ENCODE results near the gene DHRS13.
"Not testable (repeated sequence)": the region's sequence is repeated elsewhere in the genome, so short reads cannot be mapped to it uniquely, and the experiment has no call there.

The DHRS13 gene

DNA sequence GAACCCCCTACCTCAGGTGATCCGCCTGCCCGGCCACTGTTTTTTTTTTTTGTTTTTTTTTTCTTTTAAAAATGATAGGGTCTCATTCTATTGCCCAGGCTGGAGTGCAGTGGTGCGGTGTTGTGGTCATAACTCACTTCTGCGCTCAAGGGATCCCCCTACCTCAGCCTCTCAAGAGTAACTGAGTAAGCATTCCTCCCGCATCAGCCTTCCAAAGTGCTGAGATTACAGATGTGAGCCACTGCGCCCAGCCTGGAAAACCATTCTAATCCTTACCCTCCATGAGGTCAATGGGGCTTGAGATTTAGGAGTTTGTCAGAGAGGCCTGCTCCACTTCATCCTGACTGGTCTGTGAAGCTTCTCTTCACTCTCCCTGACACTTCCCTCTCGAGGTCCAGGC, 35.6 kb downstream of the DHRS13 start:
- in situ Hi-C loops (cut with MboI; ENCODE audit: low pct_unique_long_range_greater_than_20kb, low sequenced_read_pairs), result no loop called here
- DNase-seq, result no peak

DNA sequence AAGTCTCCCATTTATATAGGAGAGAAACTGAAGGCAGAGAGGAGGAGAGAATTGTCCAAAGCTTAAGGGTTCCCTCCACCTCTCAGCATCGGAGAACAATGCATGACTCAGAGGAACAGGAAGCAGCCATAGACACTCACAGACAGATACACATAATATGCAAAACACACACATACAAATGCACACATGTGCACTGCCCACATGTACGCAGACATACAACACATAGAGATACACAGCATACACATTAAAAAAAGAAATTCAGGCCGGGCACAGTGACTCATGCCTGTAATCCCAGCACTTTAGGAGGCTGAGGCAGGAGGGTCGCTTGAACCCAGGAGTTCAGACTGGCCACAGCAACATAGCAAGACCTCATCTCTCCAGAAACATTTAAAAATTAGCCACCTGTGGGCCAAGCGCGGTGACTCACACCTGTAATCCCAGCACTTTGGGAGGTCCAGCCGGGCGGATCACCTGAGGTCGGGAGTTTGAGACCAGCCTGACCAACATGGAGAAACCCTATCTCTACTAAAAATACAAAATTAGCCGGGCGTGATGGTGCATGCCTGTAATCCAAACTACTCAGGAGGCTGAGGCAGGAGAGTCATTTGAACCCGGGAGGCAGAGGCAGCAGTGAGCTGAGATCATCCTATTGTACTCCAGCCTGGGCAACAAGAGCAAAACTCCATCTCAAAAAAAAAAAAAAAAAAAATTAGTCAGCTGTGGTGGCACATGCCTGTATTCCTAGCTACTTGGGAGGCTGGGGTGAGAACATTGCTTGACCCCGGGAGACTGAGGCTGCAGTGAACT, 36.7 kb downstream of the DHRS13 start:
- peak; percentile 46 for DNase-seq
- in situ Hi-C loops (cut with MboI; ENCODE audit: low pct_unique_long_range_greater_than_20kb, low sequenced_read_pairs), result no loop called here

DNA sequence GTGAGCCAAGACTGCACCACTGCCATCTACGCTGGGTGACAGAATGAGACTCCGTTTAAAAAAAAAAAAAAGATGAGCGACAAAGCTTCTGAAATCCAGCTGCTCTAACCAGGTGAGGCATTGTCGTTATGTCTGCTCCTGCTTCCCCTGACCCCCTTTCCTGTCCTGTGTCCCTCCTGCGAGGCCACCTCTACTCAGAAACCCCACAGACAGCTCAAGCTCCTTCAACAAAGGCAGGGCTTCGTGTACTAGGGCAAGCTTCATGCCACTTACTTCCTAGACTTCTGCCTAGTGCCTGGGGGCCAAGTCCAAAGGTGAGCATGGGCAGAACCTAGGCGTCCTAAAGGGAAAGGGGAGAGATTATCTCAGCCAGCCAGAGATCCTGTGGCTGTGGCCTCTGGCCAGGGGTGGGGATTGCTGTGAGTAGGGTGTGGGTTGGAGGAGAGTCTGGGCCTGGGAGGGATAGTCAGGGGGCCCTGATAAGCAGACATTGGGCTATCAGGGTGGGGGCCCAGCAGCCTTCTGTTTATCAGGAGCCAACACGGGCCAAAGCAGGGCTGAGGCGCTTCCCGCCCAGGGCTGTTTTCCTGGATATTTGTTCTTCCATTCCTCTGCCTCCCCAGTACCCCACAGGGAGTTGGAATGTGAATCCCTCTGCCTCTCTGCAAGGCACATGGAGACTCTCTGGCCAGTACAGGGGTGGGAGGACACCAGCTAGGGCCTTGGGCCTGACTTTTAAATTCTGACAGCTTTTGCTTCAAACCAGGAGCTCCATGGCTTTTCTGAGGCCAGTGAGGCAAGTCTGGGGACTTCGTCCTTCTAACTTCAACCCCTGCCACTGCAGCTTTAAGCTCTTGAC, 37.7 kb downstream of the DHRS13 start:
- no peak for DNase-seq
- in situ Hi-C loops (cut with MboI; ENCODE audit: low pct_unique_long_range_greater_than_20kb, low sequenced_read_pairs), result no loop called here

DNA sequence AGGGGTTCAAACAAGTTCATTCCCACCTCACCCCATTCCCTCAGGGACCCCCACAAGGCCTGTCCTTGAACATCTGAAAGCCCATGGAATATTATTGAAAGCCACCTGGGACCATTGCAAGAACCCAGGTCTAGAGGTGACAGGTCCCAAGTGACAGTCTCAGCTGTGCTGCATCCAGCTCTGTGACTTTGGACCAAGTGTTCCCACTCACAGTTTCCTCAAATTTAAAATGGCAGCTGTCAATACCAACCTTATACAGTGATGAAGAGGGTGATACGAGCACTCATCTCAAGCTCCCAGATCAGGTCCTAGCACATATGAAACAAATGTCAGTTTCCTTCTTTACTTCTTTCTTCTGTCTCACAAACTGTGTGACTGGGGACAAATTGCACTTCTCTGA, 38.9 kb downstream of the DHRS13 start:
- no peak for DNase-seq
- in situ Hi-C loops (cut with MboI; ENCODE audit: low pct_unique_long_range_greater_than_20kb, low sequenced_read_pairs), result no loop called here

DNA sequence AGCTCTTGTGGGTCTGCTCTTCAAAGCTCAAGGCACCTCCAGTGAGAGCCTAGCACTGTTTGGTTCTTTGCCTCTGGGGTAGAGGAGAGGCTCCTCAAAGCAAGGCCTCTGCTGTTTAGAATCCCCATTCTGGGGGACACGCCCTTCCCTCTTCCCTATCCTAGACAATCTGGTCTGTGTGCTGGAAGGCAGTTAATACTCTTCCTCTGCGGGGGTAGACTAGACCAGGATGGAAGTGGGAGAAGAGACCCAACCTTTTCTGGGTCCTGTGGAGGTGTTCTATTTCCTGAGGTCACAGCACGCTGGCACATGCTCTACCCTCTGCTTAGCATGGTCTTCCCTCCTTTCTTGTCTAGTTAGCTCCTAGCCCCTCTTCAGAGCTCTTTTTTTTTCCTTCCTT, 40.3 kb downstream of the DHRS13 start:
- no peak for DNase-seq
- in situ Hi-C loops (cut with MboI; ENCODE audit: low pct_unique_long_range_greater_than_20kb, low sequenced_read_pairs), result no loop called here

DNA sequence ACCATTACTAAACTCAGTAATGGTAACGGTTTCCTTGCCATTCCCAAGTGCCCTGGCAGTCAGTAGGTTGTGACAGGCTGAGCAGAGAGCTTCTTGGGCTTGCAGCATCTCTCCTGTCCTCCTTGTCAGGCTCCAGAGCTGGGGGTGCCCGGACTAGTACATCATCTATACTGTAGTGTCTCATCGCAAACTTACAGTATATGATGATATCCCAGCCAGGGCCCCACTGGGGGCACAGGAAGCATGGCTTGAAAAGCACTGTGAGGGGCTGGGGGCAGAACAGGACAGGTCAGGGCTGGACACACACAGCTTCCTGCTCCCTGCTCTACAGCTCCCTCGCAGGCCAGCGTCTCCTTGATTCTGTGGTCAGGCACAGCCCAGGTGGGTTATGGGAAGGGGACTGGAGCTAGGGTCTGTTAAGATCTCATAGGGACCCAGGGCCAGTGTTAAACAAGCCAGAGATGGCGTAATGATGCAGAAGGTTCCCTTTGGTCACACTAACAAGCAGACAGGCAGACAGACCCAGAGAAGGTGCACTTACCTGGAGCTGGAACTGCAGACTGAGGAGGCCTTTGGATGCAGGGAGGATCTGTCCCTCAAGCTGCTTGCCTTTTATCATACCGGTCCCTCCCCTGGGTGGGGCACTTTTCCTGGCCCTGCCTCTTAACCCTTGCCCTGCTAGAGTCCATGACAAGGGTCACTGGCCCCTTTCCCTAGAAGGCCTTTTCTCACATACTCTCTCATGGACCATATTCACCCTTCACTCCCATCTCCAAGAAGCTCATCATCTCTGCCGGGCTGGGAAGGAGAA, 41.3 kb downstream of the DHRS13 start:
- DNase-seq, result no peak
- in situ Hi-C loops (cut with MboI; ENCODE audit: low pct_unique_long_range_greater_than_20kb, low sequenced_read_pairs), result no loop called here

DNA sequence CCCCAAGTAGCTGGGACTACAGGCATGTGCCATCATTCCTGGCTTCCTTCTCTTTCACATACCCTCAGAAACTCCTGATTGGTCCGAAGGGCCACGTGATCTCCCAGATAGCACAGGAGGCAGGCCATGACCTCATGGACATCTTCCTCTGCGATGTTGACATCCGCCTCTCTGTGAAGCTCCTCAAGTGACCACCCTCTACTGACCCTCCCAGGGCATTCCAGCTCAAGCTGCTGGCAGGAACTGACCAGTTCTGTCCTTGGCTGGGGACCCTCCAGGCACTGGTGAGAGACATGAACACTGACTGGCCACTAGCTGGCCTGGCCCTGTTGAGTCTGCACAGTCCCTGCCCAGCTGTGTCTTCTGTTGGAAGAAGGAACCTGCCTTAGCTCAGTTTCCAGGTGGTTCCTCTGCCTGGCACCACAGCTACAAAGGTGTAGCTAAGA, 42.5 kb downstream of the DHRS13 start:
- in situ Hi-C loops (cut with MboI; ENCODE audit: low pct_unique_long_range_greater_than_20kb, low sequenced_read_pairs), result no loop called here

DNA sequence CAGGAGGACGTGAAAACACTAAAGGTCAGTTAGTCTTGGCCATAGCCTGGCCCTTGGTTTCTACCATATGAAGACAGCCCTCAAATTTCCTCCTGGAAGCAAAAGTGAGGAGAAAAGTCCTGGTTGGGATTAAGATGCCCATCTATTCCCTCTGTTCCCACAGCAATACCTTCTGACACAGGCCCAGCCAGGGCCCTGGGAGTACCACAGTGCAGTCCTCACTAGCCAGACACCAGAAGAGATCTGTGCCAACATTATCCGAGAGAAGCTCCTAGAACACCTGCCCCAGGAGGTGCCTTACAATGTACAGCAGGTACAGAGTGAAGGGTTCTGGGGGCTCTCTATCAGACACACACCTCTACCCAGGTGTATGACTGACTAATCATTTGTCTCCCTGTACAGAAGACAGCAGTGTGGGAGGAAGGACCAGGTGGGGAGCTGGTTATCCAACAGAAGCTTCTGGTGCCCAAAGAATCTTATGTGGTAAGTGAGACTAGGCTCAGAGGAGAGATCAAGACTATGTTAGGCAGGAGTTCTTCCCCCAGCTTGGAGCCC, 44.0 kb downstream of the DHRS13 start:
- no peak for DNase-seq
- in situ Hi-C loops (cut with MboI; ENCODE audit: low pct_unique_long_range_greater_than_20kb, low sequenced_read_pairs), result no loop called here

More for the DNA sequence above, 42.5 kb downstream of the DHRS13 start:
- DNase-seq, result no peak

DNA sequence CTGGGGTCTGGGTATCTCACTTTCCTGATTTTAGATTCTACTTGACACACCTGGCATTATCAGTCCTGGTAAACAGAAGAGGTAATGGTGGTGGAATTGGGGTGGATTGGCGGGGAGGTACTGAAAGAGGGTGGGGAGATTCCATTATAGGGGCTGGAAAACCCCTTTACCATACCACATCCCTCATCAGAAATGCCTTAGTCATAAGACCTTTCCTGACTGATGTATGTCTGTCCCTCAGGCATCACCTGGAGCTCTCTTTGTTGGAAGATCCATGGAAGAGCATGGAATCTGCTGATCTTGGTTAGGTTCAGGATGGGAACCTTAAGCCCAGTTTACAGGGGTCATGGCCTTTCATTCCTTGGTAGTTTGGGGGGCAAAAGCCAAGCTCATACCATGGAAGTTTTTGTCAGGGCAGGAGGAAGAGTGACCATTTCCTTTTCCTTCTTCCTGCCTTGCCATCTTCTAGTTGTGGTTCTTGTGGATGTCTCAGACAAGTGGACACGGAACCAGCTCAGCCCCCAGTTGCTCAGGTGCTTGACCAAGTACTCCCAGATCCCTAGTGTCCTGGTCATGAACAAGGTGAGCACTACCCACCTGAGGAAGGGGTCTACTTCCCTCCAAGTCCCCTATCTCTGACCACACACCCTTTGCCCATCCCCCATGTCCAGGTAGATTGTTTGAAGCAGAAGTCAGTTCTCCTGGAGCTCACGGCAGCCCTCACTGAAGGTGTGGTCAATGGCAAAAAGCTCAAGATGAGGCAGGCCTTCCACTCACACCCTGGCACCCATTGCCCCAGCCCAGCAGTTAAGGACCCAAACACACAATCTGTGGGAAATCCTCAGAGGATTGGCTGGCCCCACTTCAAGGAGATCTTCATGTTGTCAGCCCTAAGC, 44.7 kb downstream of the DHRS13 start:
- DNase-seq, result no peak
- in situ Hi-C loops (cut with MboI; ENCODE audit: low pct_unique_long_range_greater_than_20kb, low sequenced_read_pairs), result no loop called here

DNA sequence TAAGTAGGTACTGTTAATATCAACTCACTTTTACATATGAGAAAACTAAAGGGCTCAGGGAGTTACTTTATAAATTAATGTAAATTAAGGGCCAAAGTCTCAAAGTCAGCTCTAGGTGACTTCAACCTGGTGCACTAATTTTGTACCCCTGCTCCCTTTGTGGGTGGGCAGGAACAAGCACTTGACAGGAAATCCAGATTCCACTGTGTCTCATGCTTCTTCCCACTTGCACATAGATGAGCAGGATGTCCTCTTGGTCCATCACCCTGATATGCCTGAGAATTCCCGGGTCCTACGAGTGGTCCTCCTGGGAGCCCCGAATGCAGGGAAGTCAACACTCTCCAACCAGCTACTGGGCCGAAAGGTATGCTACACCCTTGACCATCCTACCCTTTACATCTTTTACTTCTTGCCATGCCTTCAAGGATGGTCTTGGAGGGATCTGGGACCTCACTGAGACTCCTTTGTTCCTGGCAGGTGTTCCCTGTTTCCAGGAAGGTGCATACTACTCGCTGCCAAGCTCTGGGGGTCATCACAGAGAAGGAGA, 46.8 kb downstream of the DHRS13 start:
- in situ Hi-C loops (cut with MboI; ENCODE audit: low pct_unique_long_range_greater_than_20kb, low sequenced_read_pairs), result no loop called here
- no peak for DNase-seq

DNA sequence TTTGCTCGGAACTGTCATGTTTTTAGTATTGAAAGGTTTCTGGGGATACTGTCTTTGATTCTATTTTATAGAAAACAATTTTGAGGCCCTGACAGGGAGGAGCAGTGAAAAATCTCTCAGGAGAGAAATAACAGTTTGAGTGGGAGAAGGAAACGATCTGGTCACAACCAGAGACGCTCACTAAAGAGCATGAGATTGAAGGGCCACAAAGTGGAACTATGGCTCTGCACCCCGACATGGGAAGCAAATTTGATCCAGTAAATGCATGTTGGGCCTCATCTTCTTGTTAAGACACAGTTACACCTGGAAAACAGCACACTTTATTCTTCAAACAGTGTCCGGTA, 47.6 kb downstream of the DHRS13 start:
- in situ Hi-C loops (cut with MboI; ENCODE audit: low pct_unique_long_range_greater_than_20kb, low sequenced_read_pairs), result no loop called here
- DNase-seq, result no peak

DNA sequence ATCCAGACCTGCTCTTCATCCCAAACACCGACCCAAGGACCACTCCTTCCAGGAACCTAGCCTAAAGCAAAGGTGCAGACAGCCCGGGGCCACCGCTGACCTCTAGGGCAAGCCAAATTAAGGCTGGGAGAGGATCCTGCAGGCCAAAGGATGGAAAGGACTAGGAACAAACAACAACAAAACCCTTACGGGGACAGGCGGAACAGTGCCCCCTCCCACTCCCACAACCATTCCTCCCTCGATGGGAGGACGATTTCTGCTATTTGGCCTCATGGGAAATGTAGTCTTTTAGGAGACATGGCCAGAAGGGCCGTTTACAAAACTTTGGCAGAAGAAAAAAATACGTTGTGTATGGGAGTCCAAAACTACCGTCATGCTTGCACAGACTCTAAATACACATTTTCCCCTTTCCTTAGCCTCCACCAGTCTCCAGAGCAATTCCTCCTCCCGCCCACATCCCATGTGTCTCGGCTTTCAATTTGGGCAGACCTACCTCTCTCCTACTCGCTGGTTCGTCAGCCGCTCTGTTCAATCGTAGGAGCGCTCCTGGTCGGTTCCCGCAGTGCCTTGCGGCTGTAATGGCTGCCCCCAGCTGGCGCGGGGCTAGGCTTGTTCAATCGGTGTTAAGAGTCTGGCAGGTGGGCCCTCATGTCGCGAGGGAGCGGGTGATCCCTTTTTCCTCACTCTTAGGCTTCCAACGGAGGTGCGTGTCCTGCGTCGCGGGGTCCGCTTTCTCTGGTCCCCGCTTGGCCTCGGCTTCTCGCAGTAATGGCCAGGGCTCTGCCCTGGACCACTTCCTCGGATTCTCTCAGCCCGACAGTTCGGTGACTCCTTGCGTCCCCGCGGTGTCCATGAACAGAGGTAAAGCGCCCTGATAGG, 48.2 kb downstream of the DHRS13 start, which contains the start of gene ERAL1:
Gene ERAL1 (plus strand): TSS at position 560 of the 879 bp plus-strand sequence. CDS start 19 bp downstream, at position 579.
- in situ Hi-C loops (cut with MboI; ENCODE audit: low pct_unique_long_range_greater_than_20kb, low sequenced_read_pairs), result no loop called here
- peak; percentile 89 for DNase-seq

DNA sequence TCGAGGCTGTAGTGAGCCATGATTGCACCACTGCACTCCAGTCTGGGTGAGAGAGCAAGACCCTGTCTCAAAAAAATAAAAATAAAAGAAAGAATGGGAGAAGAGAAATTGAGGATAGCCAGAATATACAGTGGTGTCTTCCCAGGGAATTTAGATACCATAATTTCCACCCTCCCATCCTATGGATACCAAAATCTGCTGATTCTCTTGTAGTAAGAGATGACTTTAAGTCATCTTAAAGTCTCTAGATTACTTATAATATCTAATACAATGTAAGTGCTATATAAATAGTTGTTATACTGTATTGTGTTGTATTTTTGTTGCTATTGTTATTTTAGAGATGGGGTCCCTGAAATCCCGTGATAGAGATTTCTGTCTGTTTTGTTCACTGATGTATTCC, 49.6 kb downstream of the DHRS13 start:
- no peak for DNase-seq
- in situ Hi-C loops (cut with MboI; ENCODE audit: low pct_unique_long_range_greater_than_20kb, low sequenced_read_pairs), result no loop called here

DNA sequence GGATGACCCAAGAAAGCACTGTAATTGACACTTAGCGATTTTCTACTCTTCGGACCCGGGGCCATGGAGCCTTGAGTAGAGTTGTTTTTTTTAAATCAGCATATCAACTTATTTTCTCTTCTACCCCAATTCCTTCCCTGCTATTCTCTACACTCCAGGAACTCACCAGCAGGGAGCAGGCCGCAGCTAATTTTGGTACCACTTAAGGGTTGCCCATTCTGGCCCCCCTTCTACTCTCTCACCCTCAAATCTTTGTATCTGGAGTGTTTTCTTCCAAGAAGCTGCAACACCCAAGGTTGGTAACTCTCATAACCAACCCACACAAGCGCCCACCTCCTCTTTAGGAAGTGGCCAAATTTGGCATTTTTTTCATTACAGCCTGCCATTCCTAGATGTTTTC, 53.6 kb downstream of the DHRS13 start:
- DNase-seq, result peak; percentile 42
- in situ Hi-C loops (cut with MboI; ENCODE audit: low pct_unique_long_range_greater_than_20kb, low sequenced_read_pairs), result no loop called here

DNA sequence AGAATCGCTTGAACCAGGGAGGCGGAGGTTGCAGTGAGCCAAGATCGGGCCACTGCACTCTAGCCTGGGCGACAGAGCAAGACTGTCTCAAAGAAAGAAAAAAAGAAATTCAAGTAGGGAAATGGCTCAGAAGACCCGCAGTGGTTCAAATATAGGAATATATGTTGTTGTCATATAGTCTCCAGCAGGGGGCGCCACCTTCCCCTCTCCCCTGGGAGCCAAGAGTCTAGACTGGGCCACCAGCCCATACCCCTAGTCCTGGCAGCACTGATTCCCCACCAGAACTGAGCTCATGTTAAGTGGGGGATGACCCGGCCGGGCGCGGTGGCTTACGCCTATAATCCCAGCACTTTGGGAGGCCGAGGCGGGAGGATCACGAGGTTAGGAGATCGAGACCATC, 54.2 kb downstream of the DHRS13 start:
- in situ Hi-C loops (cut with MboI; ENCODE audit: low pct_unique_long_range_greater_than_20kb, low sequenced_read_pairs), result not testable (repeated sequence)
- peak; percentile 59 for DNase-seq

Measured in KBM-7 (cell line).